HG03575 (cell line): ENCODE measurements around the gene SLC35E4.
"Not testable (repeated sequence)": the region's sequence is repeated elsewhere in the genome, so short reads cannot be mapped to it uniquely, and the experiment has no call there.

ENCODE experiments used
- ATAC-seq: cut with Tn5 transposase; IDR thresholded peaks from one replicate; pipeline ENCODE4 v1.9.1; 2021; ENCODE audit not compliant: unreplicated experiment, insufficient number of reproducible peaks, low FRiP score; ENCODE audit errors: extremely low read depth

Gene SLC35E4

GRCh38 chr22:30609260-30610185 lies 26.1 kb upstream of the SLC35E4 start:
- ATAC-seq = no peak

GRCh38 chr22:30610299-30610698 lies 25.3 kb upstream of the SLC35E4 start:
- no peak for ATAC-seq

- ATAC-seq = no peak
These were observed 24.4 kb upstream of the SLC35E4 start for GRCh38 chr22:30611197-30611596.

GRCh38 chr22:30612789-30613188 lies 22.8 kb upstream of the SLC35E4 start:
- no peak for ATAC-seq

GRCh38 chr22:30614268-30614667 lies 21.3 kb upstream of the SLC35E4 start:
- ATAC-seq = no peak

- ATAC-seq = no peak
These were observed 20.7 kb upstream of the SLC35E4 start for GRCh38 chr22:30614879-30615278.

- ATAC-seq = no peak
These were observed 20.0 kb upstream of the SLC35E4 start for GRCh38 chr22:30615543-30615954.

- ATAC-seq = no peak
These were observed 17.8 kb upstream of the SLC35E4 start for GRCh38 chr22:30617819-30618218.

GRCh38 chr22:30619909-30620308 lies 15.7 kb upstream of the SLC35E4 start:
- ATAC-seq = not testable (repeated sequence)

- no peak for ATAC-seq
These were observed 9.2 kb upstream of the SLC35E4 start for GRCh38 chr22:30626413-30626812.

GRCh38 chr22:30627471-30627870 lies 8.1 kb upstream of the SLC35E4 start:
- no peak for ATAC-seq

- ATAC-seq = no peak
These were observed 7.1 kb upstream of the SLC35E4 start for GRCh38 chr22:30628491-30628890.

GRCh38 chr22:30631469-30631868 lies 4.1 kb upstream of the SLC35E4 start:
- ATAC-seq = not testable (repeated sequence)

GRCh38 chr22:30634471-30635233 lies 929 bp upstream of the SLC35E4 start:
- no peak for ATAC-seq

- ATAC-seq = no peak
These were observed 871 bp downstream of the SLC35E4 start for GRCh38 chr22:30636226-30637077.

GRCh38 chr22:30637701-30638114 lies 2.1 kb downstream of the SLC35E4 start:
- no peak for ATAC-seq

GRCh38 chr22:30640361-30640760 lies 4.8 kb downstream of the SLC35E4 start:
- no peak for ATAC-seq

- no peak for ATAC-seq
These were observed 5.4 kb downstream of the SLC35E4 start for GRCh38 chr22:30640839-30641430.
